Eye (tissue), 1 donor: ENCODE results near the gene PACSIN2.

ENCODE experiments used
- DNase-seq: peaks from one replicate; pipeline ENCODE4 v3.0.0-alpha.2; 2015

The PACSIN2 gene

DNA sequence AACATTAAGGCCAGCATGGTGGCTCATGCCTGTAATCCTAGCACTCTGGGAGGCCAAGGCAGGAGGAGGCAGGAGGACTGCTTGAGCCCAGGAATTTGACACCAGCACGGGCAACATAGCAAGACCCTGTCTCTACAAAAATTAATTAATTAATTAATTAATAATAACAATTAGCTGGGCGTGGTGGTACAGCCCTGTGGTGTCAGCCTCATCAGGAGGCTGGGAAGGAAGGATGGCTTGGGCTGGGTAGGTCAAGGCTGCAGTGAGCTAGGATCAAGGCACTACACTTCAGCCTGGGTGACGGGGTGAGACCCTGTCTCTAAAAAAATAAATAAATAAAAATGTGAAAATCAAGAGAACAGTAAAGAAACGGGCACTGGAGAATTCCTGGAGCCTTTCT, 159.2 kb downstream of the PACSIN2 start:
- no peak for DNase-seq

DNA sequence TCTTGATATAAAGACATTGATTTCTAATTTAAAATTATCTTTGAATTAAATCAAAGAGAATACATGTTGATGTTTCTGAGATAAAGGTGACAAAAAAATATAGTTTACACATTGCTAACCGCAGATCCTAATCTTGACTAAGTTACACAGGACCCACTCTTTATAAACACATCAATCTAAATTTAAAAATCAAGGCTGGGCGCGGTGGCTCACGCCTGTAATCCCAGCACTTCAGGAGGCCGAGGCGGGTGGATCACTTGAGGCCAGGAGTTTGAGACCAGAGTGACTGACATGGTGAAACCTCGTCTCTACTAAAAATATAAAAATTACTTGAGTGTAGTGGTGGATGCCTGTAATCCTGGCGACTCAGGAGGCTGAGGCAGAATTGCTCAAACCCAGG, 159.7 kb downstream of the PACSIN2 start:
- DNase-seq = no peak

DNA sequence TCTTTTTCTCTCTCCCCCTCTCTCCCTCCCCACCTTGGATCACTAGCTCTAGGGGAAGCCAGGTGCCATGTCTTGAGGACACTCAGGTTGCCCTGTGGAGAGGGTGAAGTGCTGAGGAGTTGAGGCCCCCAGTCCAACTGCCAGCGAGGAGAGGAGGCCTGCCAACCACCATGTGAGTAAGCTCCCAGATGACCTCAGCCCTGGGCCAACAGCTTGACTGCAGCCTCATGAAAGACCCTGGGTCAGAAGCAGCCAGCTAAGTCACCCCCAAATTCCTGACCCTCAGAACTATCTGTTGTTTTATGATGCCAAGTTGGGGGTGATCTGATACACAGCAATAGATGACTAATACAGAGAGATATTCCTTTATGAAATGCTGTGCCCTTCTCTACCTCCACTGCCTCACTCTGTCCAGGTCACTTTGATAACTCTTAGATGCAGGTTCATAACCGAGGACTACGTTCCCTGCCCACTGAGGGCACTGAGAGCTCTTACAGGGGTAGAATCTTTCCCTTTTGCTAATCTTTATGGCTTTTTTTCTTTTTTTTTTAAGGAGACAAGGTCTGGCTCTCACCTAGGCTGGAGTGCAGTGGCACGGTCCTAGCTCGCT, 165.9 kb downstream of the PACSIN2 start:
- no peak for DNase-seq

DNA sequence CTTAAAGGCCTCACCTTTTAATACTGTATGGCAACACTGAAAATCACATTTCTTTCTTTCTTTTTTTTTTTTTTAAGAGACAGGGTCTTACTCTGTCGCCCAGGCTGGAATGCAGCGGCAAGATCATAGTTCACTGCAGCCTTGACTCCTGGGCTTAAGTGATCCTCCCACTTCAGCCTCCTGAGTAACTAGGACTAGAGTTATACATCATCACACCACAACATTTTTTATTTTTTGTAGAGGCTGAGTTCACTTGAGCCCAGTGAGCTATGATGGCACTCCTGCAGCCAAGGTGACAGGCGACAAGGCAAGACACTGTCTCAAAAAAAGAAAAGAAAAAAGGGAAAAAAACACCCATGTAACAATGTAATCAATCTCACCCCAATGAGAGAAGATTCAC, 167.8 kb downstream of the PACSIN2 start:
- no peak for DNase-seq

DNA sequence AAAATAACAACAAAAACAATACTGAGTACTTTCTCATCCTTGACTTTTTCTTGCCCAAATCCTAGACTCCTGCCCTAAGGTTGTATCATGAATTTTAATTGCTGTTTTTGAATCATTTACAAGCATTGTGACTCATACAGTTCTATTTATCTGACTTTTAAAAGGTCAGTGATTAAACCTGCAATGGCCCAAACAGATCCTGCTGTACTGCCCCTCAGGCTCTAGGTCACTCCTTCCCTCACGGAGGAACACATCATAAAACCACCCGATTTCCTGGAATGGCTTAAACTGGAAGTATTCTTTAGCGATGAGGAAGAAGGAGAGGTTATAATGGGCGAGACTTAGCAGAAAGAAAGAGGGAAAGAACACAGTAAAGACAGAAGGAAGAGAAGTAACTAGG, 170.2 kb downstream of the PACSIN2 start:
- no peak for DNase-seq

DNA sequence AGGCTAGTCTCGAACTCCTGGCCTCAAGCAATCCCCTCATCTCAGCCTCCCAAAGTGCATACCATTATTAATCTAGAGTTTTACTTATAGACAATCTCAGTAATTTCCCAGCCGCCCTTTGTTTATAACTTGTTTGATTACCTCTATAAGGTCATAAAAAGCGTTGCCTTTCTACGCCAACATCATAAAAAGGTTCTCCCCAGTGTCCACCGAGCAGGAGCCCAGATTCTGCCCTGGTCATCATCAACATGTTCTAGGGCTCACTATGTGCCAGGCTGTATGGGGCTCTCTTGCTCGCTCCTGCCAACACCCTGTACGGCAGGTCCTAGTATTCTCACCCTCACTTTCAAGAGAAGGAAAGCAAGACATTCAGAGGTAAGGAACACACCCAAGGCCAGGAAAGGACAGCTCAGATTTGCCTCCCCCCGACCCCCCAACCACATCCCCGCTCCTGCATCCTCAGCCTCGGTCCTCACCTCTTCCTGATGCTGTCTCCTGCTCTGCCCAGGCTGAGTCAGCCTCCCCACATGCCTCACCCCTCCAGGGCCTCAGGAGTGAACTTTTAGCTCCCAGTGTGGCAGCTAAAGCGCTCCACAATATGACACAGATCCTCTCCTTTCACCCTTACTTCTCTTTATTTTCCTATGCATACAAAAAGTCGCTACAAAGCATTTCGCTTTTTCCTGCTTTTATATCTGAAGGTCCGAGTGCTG, 172.1 kb downstream of the PACSIN2 start:
- no peak for DNase-seq

DNA sequence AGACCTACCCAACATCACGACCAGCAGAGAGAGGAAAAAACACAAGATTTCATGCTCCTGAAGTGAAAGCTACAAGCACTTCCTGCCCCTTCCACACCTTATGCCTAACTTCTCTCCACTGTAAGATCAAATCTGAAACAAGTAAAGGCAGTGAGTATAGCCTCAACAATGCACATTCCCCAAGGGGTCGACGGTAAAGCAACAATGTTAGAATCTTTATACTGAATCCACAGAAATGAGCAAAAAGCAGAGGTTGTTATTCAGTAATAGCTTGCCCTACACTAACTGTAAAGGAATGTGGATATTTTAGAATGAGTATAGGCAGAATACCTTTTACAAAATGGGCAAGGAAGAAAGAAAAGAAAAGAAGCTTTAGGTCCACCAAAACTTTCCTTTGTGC, 173.5 kb downstream of the PACSIN2 start:
- DNase-seq = no peak

DNA sequence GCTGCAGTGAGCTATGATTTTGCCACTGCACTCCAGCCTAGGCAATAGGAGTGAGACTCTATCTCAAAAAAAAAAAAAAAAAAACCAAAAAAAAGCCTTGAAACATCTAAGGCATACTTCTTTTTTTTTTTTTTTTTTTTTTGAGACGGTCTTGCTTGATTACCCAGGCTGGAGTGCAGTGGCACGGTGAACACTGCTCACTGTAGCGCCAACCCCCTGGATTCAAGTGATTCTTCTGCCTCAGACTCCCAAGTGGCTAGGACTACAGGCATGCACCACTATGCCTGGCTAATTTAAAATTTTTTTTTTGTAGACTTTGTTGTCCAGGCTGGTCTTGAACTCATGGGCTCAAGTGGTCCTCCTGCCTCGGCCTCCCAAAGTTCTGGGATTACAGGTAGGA, 177.4 kb downstream of the PACSIN2 start:
- DNase-seq = no peak

DNA sequence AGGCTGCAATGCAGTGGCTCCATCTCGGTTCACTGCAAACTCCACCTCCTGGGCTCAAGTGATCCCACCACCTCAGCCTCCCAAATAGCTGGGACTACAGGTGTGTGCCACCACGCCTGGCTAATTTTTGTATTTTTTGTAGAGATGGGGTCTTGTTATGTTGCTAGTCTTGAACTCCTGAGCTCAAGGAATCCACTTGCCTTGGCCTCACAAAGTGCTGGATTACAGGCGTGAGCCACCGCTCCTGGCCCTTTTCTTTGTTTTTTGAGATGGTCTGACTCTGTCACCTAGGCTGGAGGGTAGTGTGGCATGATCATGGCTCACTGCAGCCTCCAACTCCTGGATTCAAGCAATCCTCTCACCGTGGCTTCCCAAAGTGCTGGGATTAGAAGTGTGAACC, 178.9 kb downstream of the PACSIN2 start:
- no peak for DNase-seq

DNA sequence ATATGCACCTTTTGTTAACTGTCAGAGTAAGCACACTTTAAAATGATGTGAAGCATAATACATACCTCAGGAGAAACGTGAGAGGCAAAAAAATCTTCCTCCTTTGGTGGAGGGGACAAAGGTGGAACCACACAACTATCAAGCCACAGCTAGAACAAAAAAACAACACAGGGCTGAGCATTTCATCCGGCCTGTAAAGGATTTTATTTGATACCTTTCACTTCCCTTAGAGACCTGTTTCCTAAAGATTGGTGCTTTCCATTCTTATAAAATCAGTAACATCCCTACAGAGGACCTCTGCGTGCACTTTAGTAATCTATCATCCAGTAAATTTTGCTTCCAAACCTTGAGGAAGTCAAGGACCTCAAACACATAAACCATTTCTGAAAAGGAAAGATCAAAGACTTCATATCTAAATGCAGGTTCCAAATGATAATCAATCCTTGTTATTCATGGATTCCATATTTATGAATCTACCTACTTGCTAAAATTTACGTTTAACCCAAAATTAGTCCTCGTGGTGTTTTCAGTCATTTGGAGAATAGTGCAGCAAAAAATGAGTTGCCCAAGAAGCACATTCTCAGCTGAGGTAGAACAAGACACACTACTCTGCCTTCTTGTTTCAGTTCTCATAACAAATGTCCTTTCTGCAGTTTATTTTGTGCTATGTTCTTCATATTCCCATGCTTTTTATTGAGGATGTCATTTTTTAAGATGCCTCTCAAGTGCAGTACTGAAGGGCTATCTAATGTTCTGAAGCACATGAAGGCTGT, 180.6 kb downstream of the PACSIN2 start:
- DNase-seq = no peak

DNA sequence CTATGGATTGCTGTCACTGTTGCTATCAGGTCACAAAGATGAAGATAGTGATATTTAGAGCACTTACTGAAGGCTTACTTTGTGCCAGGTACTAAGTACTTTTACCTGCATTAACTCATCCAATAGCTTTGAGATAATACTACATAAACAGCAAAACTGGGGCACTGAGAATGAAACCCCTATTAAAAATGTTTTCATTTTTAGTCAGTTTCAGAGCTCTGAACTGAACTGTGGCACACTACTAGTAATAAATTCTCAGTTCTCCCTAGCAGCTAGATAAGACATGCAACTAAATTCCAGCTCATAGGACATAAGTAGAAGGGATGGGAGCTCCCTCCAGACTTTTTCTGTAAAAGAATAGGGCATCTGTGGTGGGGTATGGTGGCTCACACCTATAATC, 181.8 kb downstream of the PACSIN2 start:
- DNase-seq = no peak

DNA sequence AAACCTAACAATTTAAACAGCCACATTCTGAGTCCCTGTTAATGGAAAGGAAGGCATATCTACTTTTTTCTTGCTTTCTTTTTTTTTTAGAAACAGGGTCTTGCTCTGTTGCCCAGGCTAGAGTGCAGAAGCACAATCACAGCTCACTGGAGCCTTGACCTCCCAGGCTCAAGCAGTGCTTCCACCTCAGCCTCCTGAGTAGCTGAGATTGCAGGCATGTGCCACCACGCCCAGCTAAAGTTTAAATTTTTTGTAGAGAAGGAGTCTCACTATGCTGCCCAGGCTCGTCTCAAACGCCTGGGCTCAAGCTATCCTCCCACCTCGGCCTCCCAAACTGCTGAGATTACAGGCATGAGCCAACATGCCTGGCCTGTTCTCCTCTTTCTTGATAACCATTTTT, 183.2 kb downstream of the PACSIN2 start:
- no peak for DNase-seq

DNA sequence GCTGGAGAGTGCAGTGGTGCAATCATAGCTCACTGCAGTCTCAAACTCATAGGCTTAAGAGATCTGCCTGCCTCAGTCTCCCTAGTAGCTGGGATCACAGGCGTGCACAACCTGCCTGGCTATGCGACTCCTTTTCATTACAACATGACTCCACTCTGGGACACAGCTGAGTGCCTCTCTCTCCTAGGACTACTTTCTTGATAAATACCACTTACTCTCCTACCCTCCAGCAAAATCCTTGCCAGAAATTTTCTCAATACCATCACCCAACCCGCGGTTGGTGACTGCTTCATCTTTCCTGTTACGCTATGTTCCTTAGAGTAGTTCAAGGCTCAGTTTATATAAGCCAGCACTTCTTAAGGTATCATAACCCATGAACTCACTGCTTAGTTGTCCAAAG, 184.8 kb downstream of the PACSIN2 start:
- no peak for DNase-seq

DNA sequence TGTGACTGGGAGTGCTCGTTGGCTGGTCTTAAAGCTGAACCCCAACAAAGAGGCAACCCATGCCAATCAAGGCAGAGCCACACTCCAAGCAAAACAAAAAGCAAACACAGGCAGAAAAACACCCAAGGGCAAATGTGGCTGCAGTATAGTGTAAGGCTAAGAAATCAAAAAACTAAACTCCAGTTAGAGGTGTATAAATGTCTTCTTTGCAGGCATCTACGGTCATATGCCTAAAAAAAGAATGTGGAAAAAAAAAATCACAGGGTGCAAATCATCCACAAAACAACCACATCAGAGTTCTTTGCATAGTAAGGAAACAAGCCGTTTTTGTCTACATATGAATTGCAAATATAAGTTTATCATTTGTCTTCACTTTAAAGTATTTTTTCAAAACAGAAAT, 185.6 kb downstream of the PACSIN2 start:
- no peak for DNase-seq

DNA sequence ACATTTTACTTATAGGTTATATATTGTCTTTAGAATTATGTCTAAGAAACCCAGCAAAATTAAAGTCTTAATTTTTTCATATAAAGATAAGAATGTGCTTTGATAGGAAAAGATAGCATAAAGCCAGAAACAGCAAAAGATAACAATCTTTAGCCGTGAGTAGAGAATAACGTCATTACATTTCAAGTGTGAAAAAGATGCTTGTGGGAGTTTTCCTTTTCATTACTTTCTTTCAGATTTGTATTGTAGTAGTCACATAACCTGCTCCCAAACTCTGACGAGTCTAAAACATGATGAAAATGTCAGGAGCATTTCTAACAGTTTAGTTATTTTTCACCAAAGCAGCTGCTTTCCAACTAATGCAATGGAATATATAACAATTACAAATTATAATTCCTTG, 189.2 kb downstream of the PACSIN2 start:
- DNase-seq = no peak

DNA sequence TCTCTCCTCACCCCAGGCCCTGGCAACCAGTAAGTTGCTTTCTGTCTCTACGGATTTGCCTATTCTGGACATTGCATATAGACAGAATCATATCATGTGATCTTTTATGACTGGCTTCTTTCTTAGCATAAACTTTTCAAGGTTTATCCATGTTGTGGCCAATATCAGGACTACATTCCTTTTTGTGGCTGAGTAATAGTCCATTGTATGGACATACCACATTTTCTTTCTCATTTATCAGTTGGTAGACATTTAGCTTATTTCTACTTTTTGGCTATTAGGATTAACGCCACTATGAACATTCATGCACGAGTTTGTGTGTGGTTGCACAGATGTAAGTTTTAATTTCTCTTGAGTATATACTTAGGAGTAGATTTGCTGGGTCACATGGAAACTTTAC, 193.6 kb downstream of the PACSIN2 start:
- no peak for DNase-seq

DNA sequence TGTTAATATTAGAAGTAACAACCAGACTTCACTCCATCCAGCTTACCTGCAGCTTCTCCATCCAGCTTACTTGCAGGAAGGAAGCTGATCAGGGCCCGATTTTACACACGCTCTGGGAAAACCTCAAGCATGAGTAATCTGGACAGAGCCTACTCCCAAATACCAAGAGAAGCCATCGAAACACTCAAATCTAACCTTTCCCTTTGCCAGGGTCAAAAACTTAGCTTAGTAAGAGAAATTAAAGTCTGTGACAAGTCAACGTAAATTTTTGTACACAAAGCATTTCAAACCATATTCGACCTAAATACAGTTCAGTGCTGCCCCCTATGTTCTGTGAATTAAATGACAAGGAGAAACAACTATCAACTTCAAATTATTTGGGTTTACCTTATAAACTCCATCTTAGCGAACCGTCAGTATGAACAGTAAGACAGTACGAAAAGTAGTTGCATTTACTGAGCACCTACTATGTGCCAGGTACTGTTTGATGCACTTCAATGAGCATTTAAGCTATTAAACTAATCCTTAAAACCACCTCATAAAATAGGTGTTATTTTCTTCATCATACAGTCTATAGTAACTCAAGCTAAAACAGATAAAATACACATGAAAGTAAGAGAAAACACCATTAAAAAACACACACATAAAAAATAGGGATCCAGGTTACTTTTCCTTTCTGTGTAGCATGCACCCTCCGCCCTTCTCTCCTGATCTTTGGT, 194.7 kb downstream of the PACSIN2 start:
- no peak for DNase-seq
